Fibroblast of villous mesenchyme (primary cell): ENCODE measurements around the gene RBKS. TPM values are rescaled to one million over a fixed set of nuclear protein-coding genes. Genes with fewer than 3 reads are reported as not detected.
"Not testable (repeated sequence)": the region's sequence is repeated elsewhere in the genome, so short reads cannot be mapped to it uniquely, and the experiment has no call there.

Experiments used
- DNase-seq: peaks from one replicate; pipeline ENCODE4 v3.0.0-alpha.2; 2010; ENCODE audit warnings: low read depth
- H3K4me3 ChIP-seq: 2 replicates; pipeline ENCODE4 v1.5.1; 2011; ENCODE audit warnings: low read depth, mild to moderate bottlenecking, low read length
- total RNA-seq: library from RNA; depleted of rRNA; stranded (reverse); fragments of >200 nt; gene quantifications from 2 replicates; pipeline ENCODE4 v1.2.3, GENCODE V29; 2012
- TF ChIP-seq, protein P1 (sequence below): IDR thresholded peaks from 2 replicates; pipeline ENCODE4 v1.5.1; 2012; ENCODE audit warnings: low read depth, mild to moderate bottlenecking, low read length; ENCODE audit not compliant: insufficient read depth

RBKS gene
- total RNA-seq, 1 donor: 1.3 TPM

DNA sequence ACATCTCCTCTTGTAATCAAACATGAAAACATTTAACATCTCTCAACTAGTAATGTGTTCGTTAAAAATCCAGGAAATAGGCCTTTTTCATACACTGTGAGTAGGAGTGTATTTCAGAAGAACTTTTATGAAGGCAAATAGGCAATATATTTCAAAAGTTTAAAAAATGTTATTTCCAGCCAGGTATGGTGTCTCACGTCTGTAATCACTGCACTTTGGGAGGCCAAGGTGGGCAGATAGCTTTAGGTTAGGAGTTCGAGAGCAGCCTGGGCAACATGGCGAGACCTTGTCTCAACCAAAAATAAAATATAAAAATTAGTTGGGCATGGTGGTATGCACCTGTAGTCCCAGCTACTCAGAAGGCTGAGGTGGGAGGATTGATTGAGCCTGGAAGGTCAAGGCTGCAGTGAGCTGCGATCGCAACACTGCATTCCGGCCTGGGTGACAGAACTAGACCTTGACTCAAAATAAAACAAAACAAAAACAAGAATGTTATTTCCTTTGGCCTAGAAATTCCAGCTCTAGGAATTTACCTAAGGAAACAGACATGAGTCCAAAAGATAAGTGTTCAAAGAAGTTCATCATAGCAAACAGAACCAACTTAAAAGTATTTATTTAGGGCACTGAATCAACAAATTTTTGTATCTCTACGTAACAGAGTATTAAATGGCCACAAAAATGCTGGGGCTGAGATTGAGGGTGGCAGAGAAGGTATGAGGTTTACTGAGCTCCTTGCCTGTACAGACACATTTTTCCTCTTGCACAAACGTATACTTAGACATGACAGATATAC is 14.9 kb downstream of the RBKS start:
- no peak for DNase-seq
- TF ChIP-seq, protein P1, sequence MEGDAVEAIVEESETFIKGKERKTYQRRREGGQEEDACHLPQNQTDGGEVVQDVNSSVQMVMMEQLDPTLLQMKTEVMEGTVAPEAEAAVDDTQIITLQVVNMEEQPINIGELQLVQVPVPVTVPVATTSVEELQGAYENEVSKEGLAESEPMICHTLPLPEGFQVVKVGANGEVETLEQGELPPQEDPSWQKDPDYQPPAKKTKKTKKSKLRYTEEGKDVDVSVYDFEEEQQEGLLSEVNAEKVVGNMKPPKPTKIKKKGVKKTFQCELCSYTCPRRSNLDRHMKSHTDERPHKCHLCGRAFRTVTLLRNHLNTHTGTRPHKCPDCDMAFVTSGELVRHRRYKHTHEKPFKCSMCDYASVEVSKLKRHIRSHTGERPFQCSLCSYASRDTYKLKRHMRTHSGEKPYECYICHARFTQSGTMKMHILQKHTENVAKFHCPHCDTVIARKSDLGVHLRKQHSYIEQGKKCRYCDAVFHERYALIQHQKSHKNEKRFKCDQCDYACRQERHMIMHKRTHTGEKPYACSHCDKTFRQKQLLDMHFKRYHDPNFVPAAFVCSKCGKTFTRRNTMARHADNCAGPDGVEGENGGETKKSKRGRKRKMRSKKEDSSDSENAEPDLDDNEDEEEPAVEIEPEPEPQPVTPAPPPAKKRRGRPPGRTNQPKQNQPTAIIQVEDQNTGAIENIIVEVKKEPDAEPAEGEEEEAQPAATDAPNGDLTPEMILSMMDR: no peak
- no peak overlapping the region for H3K4me3 ChIP-seq

DNA sequence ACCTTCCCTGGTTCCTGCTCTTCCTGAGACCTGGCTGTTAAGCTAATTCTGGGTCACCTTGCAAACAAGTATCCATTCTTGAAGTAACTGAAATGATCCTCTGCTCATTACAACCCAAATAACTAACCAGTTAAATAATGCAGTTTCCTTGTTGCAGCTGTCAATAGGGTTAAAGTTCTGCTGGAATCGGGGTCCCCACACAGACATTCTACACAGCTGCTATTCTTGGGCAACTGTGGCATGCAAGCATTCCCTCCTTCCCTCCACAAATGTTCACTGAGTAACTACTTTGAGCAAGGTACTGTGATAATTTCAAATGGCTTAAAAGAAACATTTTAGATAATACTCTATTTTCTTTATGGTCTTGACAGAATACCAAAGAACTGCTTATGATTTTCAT is 17.1 kb downstream of the RBKS start:
- DNase-seq: no peak
- no peak overlapping the region for H3K4me3 ChIP-seq
- TF ChIP-seq, protein P1: no peak

DNA sequence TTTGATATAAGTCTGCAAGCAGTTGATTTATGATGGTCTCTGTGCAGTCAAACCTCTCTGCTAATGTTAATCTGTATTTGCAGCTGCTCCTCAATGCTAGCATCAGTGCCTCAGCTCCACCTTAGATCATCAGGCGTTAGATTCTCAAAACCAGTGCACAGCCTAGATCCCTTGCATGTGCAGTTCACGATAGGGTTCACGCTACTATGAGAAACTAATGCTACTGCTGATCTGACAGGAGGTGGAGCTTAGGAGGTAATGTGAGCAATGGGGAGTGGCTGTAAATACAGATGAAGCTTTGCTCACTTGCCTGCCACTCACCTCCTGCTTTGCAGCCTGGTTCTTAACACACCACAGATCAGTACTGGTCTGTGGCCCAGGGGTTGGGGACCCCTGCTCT is 18.4 kb downstream of the RBKS start:
- TF ChIP-seq, protein P1: no peak
- no peak for DNase-seq
- no peak overlapping the region for H3K4me3 ChIP-seq

DNA sequence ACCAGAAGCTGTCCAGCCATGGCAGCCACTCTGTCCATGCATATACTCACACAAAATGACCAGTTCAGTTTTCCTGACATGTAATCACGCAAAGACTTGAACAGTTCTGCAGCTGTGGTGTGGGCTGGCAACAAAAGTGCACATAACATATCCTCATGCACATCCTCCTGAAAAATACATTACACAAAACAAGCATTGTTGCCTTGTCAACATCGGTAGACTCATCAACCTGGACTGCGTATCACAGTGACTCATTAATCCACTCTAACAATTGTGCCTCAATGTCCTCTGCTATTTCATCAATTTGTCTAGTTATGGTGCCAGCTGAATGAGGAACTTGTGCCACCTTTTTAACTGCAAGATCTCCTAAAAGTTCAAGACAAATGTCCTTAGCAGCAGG is 19.5 kb downstream of the RBKS start:
- TF ChIP-seq, protein P1: no peak
- no peak for DNase-seq
- no peak overlapping the region for H3K4me3 ChIP-seq

DNA sequence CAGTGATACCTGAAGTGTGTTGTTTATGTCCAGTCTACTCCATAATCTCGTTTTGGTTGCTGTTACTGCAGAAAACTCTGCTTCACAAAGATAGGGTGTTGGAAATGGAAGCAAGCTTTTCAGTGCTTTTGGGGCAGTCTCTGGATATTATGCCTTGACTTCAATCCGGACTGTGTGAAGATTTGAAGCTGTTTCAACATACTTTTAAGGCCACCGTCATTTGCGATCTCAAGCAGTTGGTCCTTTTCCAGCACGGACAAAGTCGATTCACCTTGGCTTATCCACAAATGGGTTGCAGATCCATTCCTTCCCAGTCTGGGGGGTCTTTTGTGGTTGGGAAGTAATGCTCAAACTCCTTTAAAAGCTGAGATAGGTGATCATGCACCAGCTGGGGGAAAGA is 20.4 kb downstream of the RBKS start:
- H3K4me3 ChIP-seq: no peak overlapping the region
- DNase-seq: no peak
- TF ChIP-seq, protein P1: no peak

DNA sequence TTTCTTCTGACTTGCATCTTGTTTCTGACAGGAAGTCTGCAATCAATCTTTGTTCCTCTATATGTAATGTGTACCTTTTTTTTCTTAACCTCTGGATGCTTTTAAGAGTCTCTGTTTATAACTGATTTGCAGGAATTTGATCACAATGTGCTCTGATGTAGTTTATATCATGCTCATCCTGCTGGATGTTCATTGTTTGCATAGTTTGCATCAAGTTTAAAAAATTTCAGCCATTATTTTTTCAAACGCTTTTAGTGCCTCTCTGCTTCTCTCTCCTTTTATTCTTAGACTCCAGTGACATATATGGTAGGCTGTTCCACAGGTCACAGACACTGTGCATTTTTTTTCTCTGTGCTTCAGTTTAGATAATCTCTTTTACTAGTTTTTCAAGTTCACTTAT is 23.9 kb downstream of the RBKS start:
- H3K4me3 ChIP-seq: no peak overlapping the region
- TF ChIP-seq, protein P1: no peak
- no peak for DNase-seq

DNA sequence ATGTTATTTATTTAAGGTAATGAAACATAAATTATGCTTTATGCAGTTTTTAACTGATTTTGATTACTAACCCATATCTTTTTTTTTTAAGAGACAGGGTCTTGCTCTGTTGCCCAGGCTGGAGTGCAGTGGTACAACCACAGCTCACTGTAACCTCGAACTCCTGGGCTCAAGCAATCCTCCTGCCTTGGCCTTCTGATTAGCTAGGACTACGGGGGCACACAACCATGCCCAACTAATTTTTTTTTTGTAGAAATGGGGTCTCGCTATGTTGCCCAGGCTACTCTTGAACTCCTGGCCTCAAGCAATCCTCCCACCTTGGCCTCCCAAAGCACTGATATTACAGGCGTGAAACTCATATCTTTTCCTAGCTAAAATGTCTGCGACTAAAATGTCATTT is 26.2 kb downstream of the RBKS start:
- H3K4me3 ChIP-seq, DNase-seq: not testable (repeated sequence)
